ENCODE data around the gene PHEX.

The PHEX gene

DNA sequence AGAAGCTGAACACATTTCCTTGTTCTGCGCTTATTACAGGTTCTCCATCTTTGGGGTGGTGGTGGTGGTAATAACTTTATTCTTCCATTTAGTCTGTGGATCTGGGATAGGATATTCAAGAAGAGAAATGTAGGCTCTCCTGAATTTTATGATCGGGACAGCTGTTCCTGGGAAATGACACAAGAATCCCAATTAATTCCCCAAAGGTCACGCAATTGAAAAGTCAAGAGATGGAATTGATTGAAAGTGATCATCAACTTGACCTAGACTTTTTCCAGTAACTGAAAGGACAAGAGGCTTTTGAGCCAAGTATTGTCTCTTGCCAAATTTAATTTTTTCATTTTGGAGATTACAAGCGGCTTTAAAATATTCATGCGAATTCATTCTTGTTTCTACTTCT is 141.8 kb downstream of the PHEX start:
- no peak overlapping the region for H3K4me3 ChIP-seq (ENCODE audit: low read depth in 1 of 2, low read length in 2 of 2)
- TF ChIP-seq, protein P1, sequence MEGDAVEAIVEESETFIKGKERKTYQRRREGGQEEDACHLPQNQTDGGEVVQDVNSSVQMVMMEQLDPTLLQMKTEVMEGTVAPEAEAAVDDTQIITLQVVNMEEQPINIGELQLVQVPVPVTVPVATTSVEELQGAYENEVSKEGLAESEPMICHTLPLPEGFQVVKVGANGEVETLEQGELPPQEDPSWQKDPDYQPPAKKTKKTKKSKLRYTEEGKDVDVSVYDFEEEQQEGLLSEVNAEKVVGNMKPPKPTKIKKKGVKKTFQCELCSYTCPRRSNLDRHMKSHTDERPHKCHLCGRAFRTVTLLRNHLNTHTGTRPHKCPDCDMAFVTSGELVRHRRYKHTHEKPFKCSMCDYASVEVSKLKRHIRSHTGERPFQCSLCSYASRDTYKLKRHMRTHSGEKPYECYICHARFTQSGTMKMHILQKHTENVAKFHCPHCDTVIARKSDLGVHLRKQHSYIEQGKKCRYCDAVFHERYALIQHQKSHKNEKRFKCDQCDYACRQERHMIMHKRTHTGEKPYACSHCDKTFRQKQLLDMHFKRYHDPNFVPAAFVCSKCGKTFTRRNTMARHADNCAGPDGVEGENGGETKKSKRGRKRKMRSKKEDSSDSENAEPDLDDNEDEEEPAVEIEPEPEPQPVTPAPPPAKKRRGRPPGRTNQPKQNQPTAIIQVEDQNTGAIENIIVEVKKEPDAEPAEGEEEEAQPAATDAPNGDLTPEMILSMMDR (IDR thresholded peaks at IDR 0.05; ENCODE audit: borderline replicate concordance, extremely low read depth, low read length, poor library complexity, severe bottlenecking) = no peak
- no peak for TF ChIP-seq EZH2 (IDR thresholded peaks at IDR 0.05; ENCODE audit: borderline replicate concordance, low read depth, low read length, severe bottlenecking)
- H3K9me3 ChIP-seq (ENCODE audit: insufficient read depth, low read length, severe bottlenecking) = no peaks in the 10 kb centered on the region
- no peaks in the 10 kb centered on the region for H4K20me1 ChIP-seq (ENCODE audit: insufficient read depth, low read length)
- no peak for ATAC-seq (ENCODE audit: insufficient read depth, low read depth)
- no peaks in the 10 kb centered on the region for H3K27me3 ChIP-seq (ENCODE audit: insufficient read depth, low read length, poor library complexity)
- H3K4me2 ChIP-seq (ENCODE audit: insufficient read depth, low read length) = no peak overlapping the region
- H2AFZ ChIP-seq (ENCODE audit: low read depth, low read length) = no peak overlapping the region
- no peaks in the 10 kb centered on the region for H3K4me1 ChIP-seq (ENCODE audit: insufficient read depth, low read length)
- H3K27ac ChIP-seq (ENCODE audit: low read length) = no peak overlapping the region
- H3K79me2 ChIP-seq (ENCODE audit: insufficient read depth, low read length) = no peaks in the 10 kb centered on the region
- H3K36me3 ChIP-seq (ENCODE audit: insufficient read depth, low read length) = no peaks in the 10 kb centered on the region
- no peak for DNase-seq
- no peak overlapping the region for H3K9ac ChIP-seq (ENCODE audit: low read depth, low read length)

- DNase-seq (no peak), ATAC-seq (ENCODE audit: insufficient read depth, low read depth) (no peak)
- no peaks in the 10 kb centered on the region for H3K36me3 ChIP-seq (ENCODE audit: insufficient read depth, low read length)
- TF ChIP-seq EZH2 (IDR thresholded peaks at IDR 0.05; ENCODE audit: borderline replicate concordance, low read depth, low read length, severe bottlenecking) = no peak
- TF ChIP-seq, protein P1 (IDR thresholded peaks at IDR 0.05; ENCODE audit: borderline replicate concordance, extremely low read depth, low read length, poor library complexity, severe bottlenecking) = no peak
- no peak overlapping the region for H2AFZ ChIP-seq (ENCODE audit: low read depth, low read length)
- H3K9ac ChIP-seq (ENCODE audit: low read depth, low read length) = no peak overlapping the region
- H3K9me3 ChIP-seq (ENCODE audit: insufficient read depth, low read length, severe bottlenecking) = no peaks in the 10 kb centered on the region
- H4K20me1 ChIP-seq (ENCODE audit: insufficient read depth, low read length) = no peaks in the 10 kb centered on the region
- no peak overlapping the region for H3K4me2 ChIP-seq (ENCODE audit: insufficient read depth, low read length)
- no peaks in the 10 kb centered on the region for H3K27me3 ChIP-seq (ENCODE audit: insufficient read depth, low read length, poor library complexity)
- H3K4me3 ChIP-seq (ENCODE audit: low read depth in 1 of 2, low read length in 2 of 2) = no peak overlapping the region
- H3K4me1 ChIP-seq (ENCODE audit: insufficient read depth, low read length) = no peaks in the 10 kb centered on the region
- H3K27ac ChIP-seq (ENCODE audit: low read length) = no peak overlapping the region
- no peaks in the 10 kb centered on the region for H3K79me2 ChIP-seq (ENCODE audit: insufficient read depth, low read length)
Observed at GRCh38 chrX:22177950-22178515, 145.9 kb downstream of the PHEX start.

GRCh38 chrX:22184096-22184495 is 152.0 kb downstream of the PHEX start:
- H3K4me3 ChIP-seq (ENCODE audit: low read depth in 1 of 2, low read length in 2 of 2) = no peak overlapping the region
- H3K9me3 ChIP-seq (ENCODE audit: insufficient read depth, low read length, severe bottlenecking) = no peaks in the 10 kb centered on the region
- no peaks in the 10 kb centered on the region for H3K4me1 ChIP-seq (ENCODE audit: insufficient read depth, low read length)
- H4K20me1 ChIP-seq (ENCODE audit: insufficient read depth, low read length) = no peaks in the 10 kb centered on the region
- ATAC-seq (ENCODE audit: insufficient read depth, low read depth) = no peak
- TF ChIP-seq EZH2 (IDR thresholded peaks at IDR 0.05; ENCODE audit: borderline replicate concordance, low read depth, low read length, severe bottlenecking) = no peak
- TF ChIP-seq, protein P1 (IDR thresholded peaks at IDR 0.05; ENCODE audit: borderline replicate concordance, extremely low read depth, low read length, poor library complexity, severe bottlenecking) = no peak
- no peak overlapping the region for H3K4me2 ChIP-seq (ENCODE audit: insufficient read depth, low read length)
- DNase-seq = no peak
- H3K27ac ChIP-seq (ENCODE audit: low read length) = no peak overlapping the region
- H2AFZ ChIP-seq (ENCODE audit: low read depth, low read length) = no peak overlapping the region
- H3K36me3 ChIP-seq (ENCODE audit: insufficient read depth, low read length) = no peaks in the 10 kb centered on the region
- no peak overlapping the region for H3K9ac ChIP-seq (ENCODE audit: low read depth, low read length)
- H3K79me2 ChIP-seq (ENCODE audit: insufficient read depth, low read length) = no peaks in the 10 kb centered on the region
- H3K27me3 ChIP-seq (ENCODE audit: insufficient read depth, low read length, poor library complexity) = no peaks in the 10 kb centered on the region

GRCh38 chrX:22186165-22186564 is 154.0 kb downstream of the PHEX start:
- H3K27ac ChIP-seq (ENCODE audit: low read length) = no peak overlapping the region
- no peaks in the 10 kb centered on the region for H3K9me3 ChIP-seq (ENCODE audit: insufficient read depth, low read length, severe bottlenecking)
- no peak for TF ChIP-seq EZH2 (IDR thresholded peaks at IDR 0.05; ENCODE audit: borderline replicate concordance, low read depth, low read length, severe bottlenecking)
- TF ChIP-seq, protein P1 (IDR thresholded peaks at IDR 0.05; ENCODE audit: borderline replicate concordance, extremely low read depth, low read length, poor library complexity, severe bottlenecking) = no peak
- H2AFZ ChIP-seq (ENCODE audit: low read depth, low read length) = no peak overlapping the region
- no peaks in the 10 kb centered on the region for H3K4me1 ChIP-seq (ENCODE audit: insufficient read depth, low read length)
- H3K36me3 ChIP-seq (ENCODE audit: insufficient read depth, low read length) = no peaks in the 10 kb centered on the region
- no peaks in the 10 kb centered on the region for H3K79me2 ChIP-seq (ENCODE audit: insufficient read depth, low read length)
- H3K9ac ChIP-seq (ENCODE audit: low read depth, low read length) = no peak overlapping the region
- no peak overlapping the region for H3K4me3 ChIP-seq (ENCODE audit: low read depth in 1 of 2, low read length in 2 of 2)
- no peak for ATAC-seq (ENCODE audit: insufficient read depth, low read depth)
- H3K27me3 ChIP-seq (ENCODE audit: insufficient read depth, low read length, poor library complexity) = no peaks in the 10 kb centered on the region
- H3K4me2 ChIP-seq (ENCODE audit: insufficient read depth, low read length) = no peak overlapping the region
- H4K20me1 ChIP-seq (ENCODE audit: insufficient read depth, low read length) = no peaks in the 10 kb centered on the region
- DNase-seq = no peak
